A673 (cell line): ENCODE data around the gene SENP2. TPM values are rescaled to one million over a fixed set of nuclear protein-coding genes. Genes with fewer than 3 reads are reported as not detected.

Source experiments
- BruUV-seq: library from RNA; stranded (reverse); fragments of 400-500 nt; replicated peaks from 2 replicates; lab custom pipeline; 2021; lab: Mats Ljungman, UMichigan
- CTCF ChIA-PET: fragments of 300-600 bp; sonication (Branson Sonifier 250); formaldehyde crosslinking; loops from one replicate; lab custom pipeline; 2022; ENCODE audit warnings: antibody characterized with exemption; lab: Charles Lee
- POLR2A ChIA-PET: fragments of 300-600 bp; sonication (Branson Sonifier 250); formaldehyde crosslinking; loops from one replicate; lab custom pipeline; 2022; ENCODE audit warnings: antibody characterized with exemption; ENCODE audit not compliant: low non-redundant PET; lab: Charles Lee
- DNase-seq: peaks from one replicate; pipeline ENCODE4 v3.0.0-alpha.2; 2015; ENCODE audit warnings: low spot score
- H3K27ac ChIP-seq: fragments of 200-600 bp; sonication (generic); 2 replicates; pipeline ENCODE4 v1.5.1; 2016; ENCODE audit warnings: mixed run types, low read depth, mild to moderate bottlenecking, mixed read lengths, antibody characterized with exemption, low read length; ENCODE audit not compliant: poor library complexity, severe bottlenecking
- H3K27me3 ChIP-seq: fragments of 200-600 bp; sonication (generic); replicated peaks from 2 replicates; pipeline ENCODE4 v1.6.1; 2017; ENCODE audit warnings: mixed run types, low read depth, mild to moderate bottlenecking, mixed read lengths, antibody characterized with exemption, low read length; ENCODE audit not compliant: insufficient read depth, poor library complexity
- H3K36me3 ChIP-seq: fragments of 200-600 bp; sonication (generic); 2 replicates; pipeline ENCODE4 v1.6.1; 2016; ENCODE audit warnings: mixed run types, mild to moderate bottlenecking, mixed read lengths, antibody characterized with exemption, low read length; ENCODE audit not compliant: insufficient read depth, poor library complexity, severe bottlenecking
- H3K4me1 ChIP-seq: fragments of 200-600 bp; sonication (generic); 2 replicates; pipeline ENCODE4 v1.6.1; 2017; ENCODE audit warnings: mixed run types, mild to moderate bottlenecking, mixed read lengths, antibody characterized with exemption, low read length; ENCODE audit not compliant: insufficient read depth, poor library complexity, severe bottlenecking
- H3K4me3 ChIP-seq: fragments of 200-600 bp; sonication (generic); 2 replicates; pipeline ENCODE4 v1.5.1; 2016; ENCODE audit warnings: low read depth, mixed run types, mild to moderate bottlenecking, mixed read lengths, low read length; ENCODE audit not compliant: poor library complexity, severe bottlenecking
- H3K9me3 ChIP-seq: fragments of 200-600 bp; sonication (generic); 2 replicates; pipeline ENCODE4 v1.6.1; 2016; ENCODE audit warnings: mixed run types, low read depth, mild to moderate bottlenecking, mixed read lengths, antibody characterized with exemption, low read length; ENCODE audit not compliant: poor library complexity, severe bottlenecking
- EZH2 ChIP-seq: fragments of 200-600 bp; sonication (generic); IDR thresholded peaks from 2 replicates; pipeline ENCODE4 v1.6.1; 2017; ENCODE audit warnings: borderline replicate concordance, low read depth, mild to moderate bottlenecking, mixed read lengths, antibody characterized with exemption, low read length; ENCODE audit not compliant: poor library complexity, severe bottlenecking
- intact Hi-C: fragments of 100-400 bp; cut with micrococcal nuclease; formaldehyde crosslinking; loops from one replicate; pipeline ENCODE4 v1.10.0; 2022; ENCODE audit not compliant: unreplicated experiment
- total RNA-seq: library from RNA; stranded (reverse); gene quantifications from 2 replicates; pipeline ENCODE4 v1.2.3, GENCODE V29; 2021
- TF ChIP-seq, protein P1 (sequence below): fragments of 300-800, 200-600 bp; sonication (generic); conservative IDR thresholded peaks from 2 replicates; pipeline ENCODE4 v1.5.1; 2017; ENCODE audit warnings: low read depth, mild to moderate bottlenecking, antibody characterized with exemption, low read length, moderate library complexity, mixed read lengths

Gene SENP2
- total RNA-seq, 1 experiment from 2014 or later: 43.4 TPM

DNA sequence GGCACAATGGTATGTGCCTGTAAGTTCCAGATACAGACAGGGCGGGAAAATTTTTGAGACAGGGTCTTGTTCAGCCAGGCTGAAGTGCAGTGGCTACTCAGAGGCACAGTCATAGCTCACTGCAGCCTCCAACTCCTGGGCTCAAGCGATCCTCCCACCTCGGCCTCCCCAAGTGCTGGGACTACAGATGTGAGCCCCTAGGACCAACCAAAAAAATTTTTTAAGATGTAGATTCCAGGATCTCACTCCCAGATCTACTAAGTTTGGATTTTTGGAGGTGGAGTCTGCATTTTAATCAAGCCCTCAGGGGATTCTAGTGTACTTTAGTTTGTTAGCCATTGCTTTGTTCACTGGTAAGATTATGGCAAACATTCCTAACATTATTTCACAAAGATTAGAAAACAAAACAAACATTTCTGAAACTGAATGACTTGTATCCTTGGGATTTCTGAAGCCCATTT, 36.4 kb upstream of the SENP2 start:
- no peaks in the 10 kb centered on the region for H3K9me3 ChIP-seq
- no peaks in the 10 kb centered on the region for H3K36me3 ChIP-seq
- POLR2A ChIA-PET: no interaction called here
- CTCF ChIA-PET: no interaction called here
- no peak overlapping the region for H3K4me3 ChIP-seq
- intact Hi-C loops: no loop called here
- TF ChIP-seq, protein P1, sequence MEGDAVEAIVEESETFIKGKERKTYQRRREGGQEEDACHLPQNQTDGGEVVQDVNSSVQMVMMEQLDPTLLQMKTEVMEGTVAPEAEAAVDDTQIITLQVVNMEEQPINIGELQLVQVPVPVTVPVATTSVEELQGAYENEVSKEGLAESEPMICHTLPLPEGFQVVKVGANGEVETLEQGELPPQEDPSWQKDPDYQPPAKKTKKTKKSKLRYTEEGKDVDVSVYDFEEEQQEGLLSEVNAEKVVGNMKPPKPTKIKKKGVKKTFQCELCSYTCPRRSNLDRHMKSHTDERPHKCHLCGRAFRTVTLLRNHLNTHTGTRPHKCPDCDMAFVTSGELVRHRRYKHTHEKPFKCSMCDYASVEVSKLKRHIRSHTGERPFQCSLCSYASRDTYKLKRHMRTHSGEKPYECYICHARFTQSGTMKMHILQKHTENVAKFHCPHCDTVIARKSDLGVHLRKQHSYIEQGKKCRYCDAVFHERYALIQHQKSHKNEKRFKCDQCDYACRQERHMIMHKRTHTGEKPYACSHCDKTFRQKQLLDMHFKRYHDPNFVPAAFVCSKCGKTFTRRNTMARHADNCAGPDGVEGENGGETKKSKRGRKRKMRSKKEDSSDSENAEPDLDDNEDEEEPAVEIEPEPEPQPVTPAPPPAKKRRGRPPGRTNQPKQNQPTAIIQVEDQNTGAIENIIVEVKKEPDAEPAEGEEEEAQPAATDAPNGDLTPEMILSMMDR: no peak
- no peak for TF ChIP-seq EZH2
- peak; percentile 50 for DNase-seq
- peak overlapping the region; percentile 63 for H3K27ac ChIP-seq
- no peaks in the 10 kb centered on the region for H3K27me3 ChIP-seq
- no TSS peak for BruUV-seq
- peaks cover 29% of the 10 kb centered on the region for H3K4me1 ChIP-seq

DNA sequence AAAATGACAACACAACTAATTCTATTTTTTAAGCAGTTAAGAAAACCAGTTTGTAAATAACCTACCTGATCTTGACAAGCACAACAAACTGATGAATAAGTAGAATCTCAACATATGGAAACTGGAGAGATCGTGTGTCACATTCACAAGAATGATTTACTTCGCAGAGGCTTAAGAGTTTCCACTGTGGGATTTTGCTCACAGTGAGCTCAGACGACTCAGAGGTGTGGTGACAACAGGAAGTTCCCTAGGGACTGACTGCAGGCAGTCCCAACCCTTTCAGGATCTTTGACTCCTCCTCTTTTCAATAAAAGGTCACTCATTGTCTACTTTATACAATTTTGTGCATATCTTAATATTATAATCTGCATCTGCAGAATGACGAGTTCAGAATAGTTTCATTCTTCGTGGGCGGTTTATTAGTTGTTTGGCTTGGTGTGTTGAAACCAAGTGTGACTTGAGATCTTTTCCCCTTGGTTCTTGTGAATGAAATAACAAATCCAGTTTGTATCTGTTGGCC, 33.7 kb upstream of the SENP2 start, which contains the start of gene LIPH:
TSS of gene LIPH (minus strand) at position 231 of the 520 bp plus-strand sequence. CDS start at position 114, 117 bp downstream.
- Histone ChIP-seq H3K4me1 (peaks cover 20% of the 10 kb centered on the region), H3K9me3 (no peaks in the 10 kb centered on the region), H3K27ac (peak within 1 kb of the TSS; percentile 70), H3K36me3 (no peaks in the 10 kb centered on the region), H3K4me3 (peak within 1 kb of the TSS; percentile 37), H3K27me3 (no peaks in the 10 kb centered on the region)
- intact Hi-C loops: no loop called here
- DNase-seq: peak; percentile 92
- POLR2A ChIA-PET: interaction anchor here (0.6 to 0.7 kb wide), 2 partner anchors 40 to 381 kb away, joined by 3 to 5 read pairs; no protein-coding TSS in a partner anchor
- CTCF ChIA-PET: interaction anchor here (1.0 kb wide), 1 partner anchor 92 kb away, joined by 4 read pairs; no protein-coding TSS in a partner anchor
- no TSS peak for BruUV-seq
- TF ChIP-seq, protein P1: no peak
- no peak for TF ChIP-seq EZH2

DNA sequence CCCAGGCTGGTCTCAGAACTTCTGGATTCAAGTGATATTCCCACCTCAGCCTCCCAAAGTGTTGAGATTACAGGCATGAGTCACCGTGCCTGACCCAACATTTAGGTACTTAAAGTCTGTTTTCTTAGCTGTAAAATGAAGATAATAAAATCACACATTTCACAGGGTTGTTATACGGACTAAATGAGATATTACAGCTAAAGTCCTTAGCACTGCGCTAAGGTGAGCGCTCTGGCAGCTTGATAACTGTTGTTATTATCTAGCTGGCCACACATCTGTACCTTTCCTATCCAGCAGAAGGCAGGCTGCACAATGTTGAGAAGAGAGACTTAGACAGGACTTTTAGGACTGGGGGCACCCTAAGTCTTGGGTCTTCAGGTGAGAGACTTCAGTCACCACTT, 31.0 kb upstream of the SENP2 start:
- peaks cover 7% of the 10 kb centered on the region for H3K4me1 ChIP-seq
- no TSS peak for BruUV-seq
- no peak overlapping the region for H3K27ac ChIP-seq
- no peak for DNase-seq
- CTCF ChIA-PET: no interaction called here
- no peaks in the 10 kb centered on the region for H3K27me3 ChIP-seq
- TF ChIP-seq, protein P1: no peak
- no peak for TF ChIP-seq EZH2
- H3K36me3 ChIP-seq: no peaks in the 10 kb centered on the region
- H3K4me3 ChIP-seq: no peak overlapping the region
- no peaks in the 10 kb centered on the region for H3K9me3 ChIP-seq
- POLR2A ChIA-PET: no interaction called here
- intact Hi-C loops: no loop called here
